SU-DHL-6 (cell line): Measurements from ENCODE around the gene ANXA2R.

ENCODE experiments used
- H2AFZ ChIP-seq: fragments of 200-600 bp; sonication (generic); 2 replicates; pipeline ENCODE4 v1.6.1; 2014; ENCODE audit warnings: low read depth, mild to moderate bottlenecking, moderate library complexity, mixed read lengths, antibody characterized with exemption, low read length; ENCODE audit not compliant: severe bottlenecking
- H3F3A ChIP-seq: fragments of 200-600 bp; shearing (Covaris generic); 2 replicates; pipeline ENCODE4 v1.6.0; 2016; ENCODE audit warnings: antibody characterized with exemption, mild to moderate bottlenecking; ENCODE audit not compliant: insufficient read depth
- H3K27ac ChIP-seq: fragments of 200-600 bp; sonication (generic); 2 replicates; pipeline ENCODE4 v1.5.1; 2016; ENCODE audit warnings: low read depth, mild to moderate bottlenecking, low read length, moderate library complexity, mixed read lengths
- H3K27me3 ChIP-seq: fragments of 200-600 bp; sonication (generic), shearing (Covaris generic); 2 replicates; pipeline ENCODE4 v1.6.0; 2014; ENCODE audit warnings: mild to moderate bottlenecking, low read length
- H3K36me3 ChIP-seq: fragments of 200-600 bp; sonication (generic); 2 replicates; pipeline ENCODE4 v1.6.1; 2014; ENCODE audit warnings: mild to moderate bottlenecking, low read length, mixed read lengths
- H3K4me2 ChIP-seq: fragments of 300-600, 200-600 bp; shearing (Covaris generic), sonication (generic); 2 replicates; pipeline ENCODE4 v1.6.0; 2014; ENCODE audit warnings: low read length, low read depth, mild to moderate bottlenecking; ENCODE audit not compliant: poor library complexity, severe bottlenecking
- H3K4me3 ChIP-seq: fragments of 200-600 bp; sonication (generic); 2 replicates; pipeline ENCODE4 v1.5.1; 2014; ENCODE audit warnings: antibody characterized with exemption, low read length, mild to moderate bottlenecking, mixed read lengths; ENCODE audit not compliant: insufficient read depth, poor library complexity, severe bottlenecking
- H3K79me2 ChIP-seq: fragments of 200-600 bp; sonication (generic); 2 replicates; pipeline ENCODE4 v1.6.1; 2014; ENCODE audit warnings: mild to moderate bottlenecking, low read length, moderate library complexity; ENCODE audit not compliant: insufficient read depth
- H3K9ac ChIP-seq: fragments of 200-600 bp; sonication (generic); 2 replicates; pipeline ENCODE4 v1.7.0; 2014; ENCODE audit warnings: mild to moderate bottlenecking, low read length
- H3K9me2 ChIP-seq: fragments of 200-600 bp; sonication (generic); replicated peaks from 2 replicates; pipeline ENCODE4 v1.6.1; 2014; ENCODE audit warnings: low read length; ENCODE audit not compliant: insufficient read depth
- H3K9me3 ChIP-seq: fragments of 200-600 bp; sonication (generic); 2 replicates; pipeline ENCODE4 v1.6.1; 2014; ENCODE audit warnings: low read length, mixed read lengths; ENCODE audit not compliant: insufficient read depth
- H4K20me1 ChIP-seq: fragments of 200-600 bp; sonication (generic); 2 replicates; pipeline ENCODE4 v1.6.1; 2014; ENCODE audit warnings: low read depth, mild to moderate bottlenecking, antibody characterized with exemption, low read length, moderate library complexity, mixed read lengths
- EZH2phosphoT487 ChIP-seq: fragments of 200-600 bp; sonication (generic), shearing (Covaris generic); conservative IDR thresholded peaks from 2 replicates; pipeline ENCODE4 v1.6.1; 2018; ENCODE audit warnings: mild to moderate bottlenecking, antibody characterized with exemption, low read length, moderate library complexity, mixed read lengths
- TF ChIP-seq, protein P1 (sequence below): fragments of 200-600 bp; sonication (generic); IDR thresholded peaks from one replicate; pipeline ENCODE4 v1.5.1; 2017; ENCODE audit warnings: antibody characterized with exemption, mild to moderate bottlenecking, low read length, moderate library complexity; ENCODE audit not compliant: insufficient read depth, poor library complexity, severe bottlenecking

Gene ANXA2R

DNA sequence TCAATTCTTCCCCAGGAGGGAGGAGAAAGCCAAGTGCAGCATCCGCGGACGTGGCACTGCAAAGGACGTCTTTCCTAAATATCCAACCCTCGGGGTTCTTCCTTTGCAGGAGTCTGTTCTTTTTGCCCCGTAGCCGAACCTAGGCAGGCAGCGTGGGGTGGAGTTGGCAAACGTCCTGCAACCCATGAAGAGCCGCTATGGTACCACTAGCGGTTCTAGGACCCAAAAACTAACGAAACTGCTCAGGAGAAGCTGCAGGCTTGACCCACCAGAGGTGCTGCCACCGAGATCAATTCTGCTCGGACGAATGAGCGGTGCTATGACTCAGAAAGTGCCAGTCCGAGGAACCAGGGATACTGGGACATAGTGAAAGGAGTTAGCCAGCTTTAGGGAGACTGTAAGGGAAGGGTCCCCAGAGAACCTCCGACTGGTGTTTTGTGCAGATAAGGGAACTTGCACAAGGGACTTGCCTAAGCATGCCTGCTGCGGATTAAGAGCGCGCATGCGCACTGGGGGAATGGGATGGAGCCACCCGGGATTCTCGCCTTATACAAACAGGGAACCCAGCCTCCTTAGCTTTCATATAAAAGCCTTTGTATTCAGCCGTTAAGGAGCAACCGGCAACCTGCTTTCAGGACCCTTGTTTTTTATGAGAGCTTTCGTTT is 32.7 kb downstream of the ANXA2R start:
- Histone ChIP-seq H4K20me1 (no peaks in the 10 kb centered on the region), H3K9me2 (no peaks in the 10 kb centered on the region), H3F3A (peaks cover 18% of the 10 kb centered on the region), H3K9me3 (no peaks in the 10 kb centered on the region), H3K9ac (peak overlapping the region; percentile 52), H3K27me3 (no peaks in the 10 kb centered on the region), H3K4me2 (peak overlapping the region; percentile 63), H3K4me3 (peak overlapping the region; percentile 46), H3K79me2 (no peaks in the 10 kb centered on the region), H2AFZ (peak overlapping the region; percentile 80), H3K36me3 (no peaks in the 10 kb centered on the region), H3K27ac (0 out of 2 replicates have a peak overlapping the region, but pooled peaks have one; percentile 16)
- TF ChIP-seq EZH2phosphoT487: no peak
- TF ChIP-seq, protein P1, sequence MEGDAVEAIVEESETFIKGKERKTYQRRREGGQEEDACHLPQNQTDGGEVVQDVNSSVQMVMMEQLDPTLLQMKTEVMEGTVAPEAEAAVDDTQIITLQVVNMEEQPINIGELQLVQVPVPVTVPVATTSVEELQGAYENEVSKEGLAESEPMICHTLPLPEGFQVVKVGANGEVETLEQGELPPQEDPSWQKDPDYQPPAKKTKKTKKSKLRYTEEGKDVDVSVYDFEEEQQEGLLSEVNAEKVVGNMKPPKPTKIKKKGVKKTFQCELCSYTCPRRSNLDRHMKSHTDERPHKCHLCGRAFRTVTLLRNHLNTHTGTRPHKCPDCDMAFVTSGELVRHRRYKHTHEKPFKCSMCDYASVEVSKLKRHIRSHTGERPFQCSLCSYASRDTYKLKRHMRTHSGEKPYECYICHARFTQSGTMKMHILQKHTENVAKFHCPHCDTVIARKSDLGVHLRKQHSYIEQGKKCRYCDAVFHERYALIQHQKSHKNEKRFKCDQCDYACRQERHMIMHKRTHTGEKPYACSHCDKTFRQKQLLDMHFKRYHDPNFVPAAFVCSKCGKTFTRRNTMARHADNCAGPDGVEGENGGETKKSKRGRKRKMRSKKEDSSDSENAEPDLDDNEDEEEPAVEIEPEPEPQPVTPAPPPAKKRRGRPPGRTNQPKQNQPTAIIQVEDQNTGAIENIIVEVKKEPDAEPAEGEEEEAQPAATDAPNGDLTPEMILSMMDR: no peak

DNA sequence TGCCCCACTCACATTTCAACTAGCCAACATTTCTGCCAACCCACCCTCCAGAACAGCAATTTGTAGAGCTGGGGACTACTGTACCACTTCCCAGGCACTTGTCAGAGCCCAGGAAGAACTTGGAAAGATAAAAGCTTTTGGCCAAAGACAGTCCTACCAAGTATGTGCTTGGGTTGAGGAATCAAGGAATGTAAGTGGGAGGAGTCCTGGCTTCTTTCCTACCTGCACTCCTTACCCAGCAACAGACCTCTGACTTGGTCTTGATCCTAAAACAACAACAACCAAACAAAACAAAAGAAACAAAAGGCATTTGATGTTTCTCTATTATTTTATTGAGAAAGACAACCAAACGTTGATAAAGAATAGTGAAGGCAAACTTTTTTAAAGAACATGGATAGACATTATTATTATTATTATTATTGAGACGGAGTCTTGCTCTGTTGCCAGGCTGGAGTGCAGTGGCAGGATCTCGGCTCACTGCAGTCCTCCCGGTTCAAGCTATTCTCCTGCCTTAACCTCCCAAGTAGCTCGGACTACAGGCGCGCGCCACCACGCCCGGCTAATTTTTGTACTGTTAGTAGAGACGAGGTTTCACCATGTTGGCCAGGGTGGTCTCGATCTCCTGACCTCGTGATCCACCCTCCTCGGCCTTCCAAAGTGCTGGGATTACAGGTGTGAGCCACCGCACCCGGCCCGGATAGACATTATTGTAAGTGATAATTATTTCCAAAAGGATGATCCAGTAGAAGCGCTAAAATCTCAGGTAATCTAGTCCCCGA is 33.5 kb downstream of the ANXA2R start:
- Histone ChIP-seq H3K9ac (no peak overlapping the region), H3F3A (peaks cover 18% of the 10 kb centered on the region), H3K36me3 (no peaks in the 10 kb centered on the region), H3K79me2 (no peaks in the 10 kb centered on the region), H2AFZ (no peak overlapping the region), H3K9me3 (no peaks in the 10 kb centered on the region), H3K27me3 (no peaks in the 10 kb centered on the region), H3K4me3 (no peak overlapping the region), H3K27ac (no peak overlapping the region), H4K20me1 (no peaks in the 10 kb centered on the region), H3K4me2 (no peak overlapping the region), H3K9me2 (no peaks in the 10 kb centered on the region)
- TF ChIP-seq, protein P1: no peak
- no peak for TF ChIP-seq EZH2phosphoT487

DNA sequence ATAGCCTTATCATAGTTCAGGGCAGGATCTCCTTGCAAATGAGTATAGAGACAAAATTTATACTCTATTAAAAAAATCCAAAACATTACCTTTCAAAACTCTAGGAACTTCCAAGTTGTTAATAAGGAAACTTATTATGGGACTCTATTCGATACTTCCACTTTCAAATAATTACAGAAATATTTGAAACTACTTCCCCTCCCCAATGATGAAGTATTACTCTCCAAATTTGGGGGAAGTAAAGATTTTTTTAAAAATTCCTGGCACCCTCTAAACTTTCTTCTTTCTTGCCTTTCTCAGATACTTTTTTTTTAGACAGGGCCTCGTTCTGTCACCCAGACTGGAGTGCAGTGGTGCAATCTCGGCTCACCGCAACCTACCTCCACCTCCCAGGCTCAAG is 35.1 kb downstream of the ANXA2R start:
- Histone ChIP-seq H3K36me3 (no peaks in the 10 kb centered on the region), H3K9ac (no peak overlapping the region), H3K27me3 (no peaks in the 10 kb centered on the region), H3K9me2 (no peaks in the 10 kb centered on the region), H3K4me2 (no peak overlapping the region), H3K27ac (no peak overlapping the region), H4K20me1 (no peaks in the 10 kb centered on the region), H3K4me3 (no peak overlapping the region), H3F3A (peaks cover 18% of the 10 kb centered on the region), H3K9me3 (no peaks in the 10 kb centered on the region), H3K79me2 (no peaks in the 10 kb centered on the region), H2AFZ (no peak overlapping the region)
- TF ChIP-seq, protein P1: no peak
- TF ChIP-seq EZH2phosphoT487: no peak
